ENCODE results near the gene ADAM33. TPM values are rescaled to one million over a fixed set of nuclear protein-coding genes. Genes with fewer than 3 reads are reported as not detected.
A peak's percentile ranks its signal among the peaks of the same experiment; 100 is the strongest.

ADAM33 gene
- total RNA-seq, 1 donor from 2014 or later: 7.0 TPM

DNA sequence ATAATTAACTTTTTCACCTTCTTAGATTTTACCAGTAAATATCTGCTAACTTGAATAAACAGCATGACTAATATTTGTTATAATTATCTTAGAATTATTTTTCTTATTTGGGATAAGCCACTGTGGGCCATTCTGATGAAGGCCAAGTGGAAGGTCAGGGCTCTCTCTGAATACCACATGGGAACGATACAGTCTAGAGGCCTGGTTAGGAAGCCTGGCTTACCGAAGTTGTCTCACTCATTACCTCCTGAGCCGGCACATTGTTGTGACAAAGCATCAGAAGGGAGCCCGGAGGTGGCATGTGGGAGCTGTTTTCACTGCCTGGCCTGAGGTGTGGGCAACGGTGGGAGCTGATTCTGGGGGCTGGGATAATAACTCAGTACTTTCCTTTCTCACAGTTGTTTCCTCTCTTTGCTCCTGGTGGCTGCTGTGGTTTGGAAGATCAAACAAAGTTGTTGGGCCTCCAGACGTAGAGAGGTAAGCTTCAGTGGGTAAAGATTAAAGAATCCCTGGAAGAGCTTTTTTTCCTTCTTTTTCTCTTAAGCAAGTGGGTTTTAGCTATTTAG, 47.8 kb downstream of the ADAM33 start:
- DNase-seq (ENCODE audit: low spot score): no peak
- Histone ChIP-seq H4K20me1 (ENCODE audit: low read depth) (no peaks in the 10 kb centered on the region), H2AFZ (replicated peaks) (no peak overlapping the region), H3F3A (ENCODE audit: low read depth) (no peaks in the 10 kb centered on the region), H3K4me3 (no peak overlapping the region), H3K9me3 (ENCODE audit: low read depth) (no peaks in the 10 kb centered on the region), H3K36me3 (no peaks in the 10 kb centered on the region), H3K4me2 (no peak overlapping the region), H3K4me1 (peaks cover 10% of the 10 kb centered on the region), H3K9ac (no peak overlapping the region), H3K79me2 (ENCODE audit: low read depth) (no peaks in the 10 kb centered on the region), H3K27ac (no peak overlapping the region), H3K27me3 (no peaks in the 10 kb centered on the region)
- Mint-ChIP-seq H3K4me3 (no peak overlapping the region), H3K9me3 (no peaks in the 10 kb centered on the region), H3K27me3 (ENCODE audit: insufficient read depth, low read depth) (no peaks in the 10 kb centered on the region), H3K4me1 (no peaks in the 10 kb centered on the region), H3K36me3 (peaks cover 11% of the 10 kb centered on the region), H3K27ac (no peak overlapping the region)
- TF ChIP-seq EZH2phosphoT487 (IDR thresholded peaks at IDR 0.05): no peak
- TF ChIP-seq, protein P1, sequence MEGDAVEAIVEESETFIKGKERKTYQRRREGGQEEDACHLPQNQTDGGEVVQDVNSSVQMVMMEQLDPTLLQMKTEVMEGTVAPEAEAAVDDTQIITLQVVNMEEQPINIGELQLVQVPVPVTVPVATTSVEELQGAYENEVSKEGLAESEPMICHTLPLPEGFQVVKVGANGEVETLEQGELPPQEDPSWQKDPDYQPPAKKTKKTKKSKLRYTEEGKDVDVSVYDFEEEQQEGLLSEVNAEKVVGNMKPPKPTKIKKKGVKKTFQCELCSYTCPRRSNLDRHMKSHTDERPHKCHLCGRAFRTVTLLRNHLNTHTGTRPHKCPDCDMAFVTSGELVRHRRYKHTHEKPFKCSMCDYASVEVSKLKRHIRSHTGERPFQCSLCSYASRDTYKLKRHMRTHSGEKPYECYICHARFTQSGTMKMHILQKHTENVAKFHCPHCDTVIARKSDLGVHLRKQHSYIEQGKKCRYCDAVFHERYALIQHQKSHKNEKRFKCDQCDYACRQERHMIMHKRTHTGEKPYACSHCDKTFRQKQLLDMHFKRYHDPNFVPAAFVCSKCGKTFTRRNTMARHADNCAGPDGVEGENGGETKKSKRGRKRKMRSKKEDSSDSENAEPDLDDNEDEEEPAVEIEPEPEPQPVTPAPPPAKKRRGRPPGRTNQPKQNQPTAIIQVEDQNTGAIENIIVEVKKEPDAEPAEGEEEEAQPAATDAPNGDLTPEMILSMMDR (IDR thresholded peaks at IDR 0.05): no peak
- no peak for TF ChIP-seq EZH2 (IDR thresholded peaks at IDR 0.05)

DNA sequence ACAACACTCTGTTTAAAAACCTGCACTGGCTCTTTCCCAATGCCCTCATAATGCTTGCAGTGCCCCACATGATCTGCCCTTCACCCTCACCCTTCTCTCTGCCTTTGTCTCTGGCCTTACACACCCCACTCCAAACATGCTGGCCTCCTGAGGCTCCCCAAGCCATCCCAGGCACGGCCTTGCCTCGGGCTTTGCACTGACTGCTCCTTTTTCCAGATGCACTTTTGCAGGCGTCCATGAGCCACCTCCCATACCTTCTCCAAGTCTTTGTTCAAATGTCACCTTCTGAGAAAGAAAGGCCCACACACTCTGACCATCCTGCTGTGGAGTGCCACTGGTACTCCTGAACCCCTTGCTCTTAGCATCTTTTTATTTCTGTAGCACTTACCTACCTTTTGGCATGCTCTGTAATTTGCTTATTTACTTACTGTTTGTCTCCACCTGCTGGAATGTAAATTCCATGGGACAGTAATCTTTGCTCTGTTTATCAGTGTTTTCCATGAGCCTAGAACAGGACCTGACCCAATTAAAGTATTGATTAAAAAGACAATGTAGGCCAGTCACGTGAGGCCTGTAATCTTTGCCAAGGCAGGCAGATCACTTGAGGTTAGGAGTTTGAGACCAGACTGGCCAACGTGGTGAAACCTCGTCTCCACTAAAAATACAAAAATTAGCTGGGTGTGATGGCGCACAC, 49.4 kb downstream of the ADAM33 start:
- Mint-ChIP-seq H3K4me1 (no peaks in the 10 kb centered on the region), H3K4me3 (no peak overlapping the region)

GRCh38 chr20:3631534-3631933, 50.3 kb downstream of the ADAM33 start:
- H3F3A ChIP-seq (ENCODE audit: low read depth): no peaks in the 10 kb centered on the region
- peak overlapping the region; percentile 61 for H3K27ac Mint-ChIP-seq
- TF ChIP-seq EZH2phosphoT487 (IDR thresholded peaks at IDR 0.05): no peak
- TF ChIP-seq EZH2 (IDR thresholded peaks at IDR 0.05): no peak
- TF ChIP-seq, protein P1 (IDR thresholded peaks at IDR 0.05): no peak
- DNase-seq (ENCODE audit: low spot score): no peak
- H4K20me1 ChIP-seq (ENCODE audit: low read depth): no peaks in the 10 kb centered on the region
- H3K36me3 Mint-ChIP-seq: peaks cover 19% of the 10 kb centered on the region
- no peaks in the 10 kb centered on the region for H3K4me1 Mint-ChIP-seq
- H3K9ac ChIP-seq: no peak overlapping the region
- H3K27ac ChIP-seq: no peak overlapping the region
- H3K9me3 Mint-ChIP-seq: no peaks in the 10 kb centered on the region
- H3K36me3 ChIP-seq: no peaks in the 10 kb centered on the region
- no peak overlapping the region for H3K4me3 ChIP-seq
- no peaks in the 10 kb centered on the region for H3K27me3 Mint-ChIP-seq (ENCODE audit: insufficient read depth, low read depth)
- no peak overlapping the region for H3K4me2 ChIP-seq
- no peak overlapping the region for H2AFZ ChIP-seq (replicated peaks)
- no peaks in the 10 kb centered on the region for H3K9me3 ChIP-seq (ENCODE audit: low read depth)
- H3K27me3 ChIP-seq: no peaks in the 10 kb centered on the region
- no peak overlapping the region for H3K4me3 Mint-ChIP-seq
- peaks cover 10% of the 10 kb centered on the region for H3K4me1 ChIP-seq
- H3K79me2 ChIP-seq (ENCODE audit: low read depth): no peaks in the 10 kb centered on the region

More for the DNA sequence above, 49.4 kb downstream of the ADAM33 start:
- no peaks in the 10 kb centered on the region for H3K27me3 Mint-ChIP-seq (ENCODE audit: insufficient read depth, low read depth)
- no peaks in the 10 kb centered on the region for H3K9me3 Mint-ChIP-seq
- Histone ChIP-seq H3K4me1 (peaks cover 10% of the 10 kb centered on the region), H3K27ac (no peak overlapping the region), H3K36me3 (no peaks in the 10 kb centered on the region), H4K20me1 (ENCODE audit: low read depth) (no peaks in the 10 kb centered on the region), H3K4me3 (no peak overlapping the region), H2AFZ (replicated peaks) (no peak overlapping the region), H3K4me2 (no peak overlapping the region), H3F3A (ENCODE audit: low read depth) (no peaks in the 10 kb centered on the region), H3K27me3 (no peaks in the 10 kb centered on the region), H3K9me3 (ENCODE audit: low read depth) (no peaks in the 10 kb centered on the region), H3K79me2 (ENCODE audit: low read depth) (no peaks in the 10 kb centered on the region), H3K9ac (no peak overlapping the region)
- DNase-seq (ENCODE audit: low spot score): no peak
- peaks cover 17% of the 10 kb centered on the region for H3K36me3 Mint-ChIP-seq
- no peak overlapping the region for H3K27ac Mint-ChIP-seq
- TF ChIP-seq, protein P1 (IDR thresholded peaks at IDR 0.05): peak; percentile 22
- no peak for TF ChIP-seq EZH2 (IDR thresholded peaks at IDR 0.05)
